Kidney tubule cell (primary cell): ENCODE results near the gene GPR150.

Experiments
- DNase-seq: peaks from one replicate; pipeline ENCODE4 v3.0.0-alpha.2; 2018; ENCODE audit warnings: low spot score

The GPR150 gene

DNA sequence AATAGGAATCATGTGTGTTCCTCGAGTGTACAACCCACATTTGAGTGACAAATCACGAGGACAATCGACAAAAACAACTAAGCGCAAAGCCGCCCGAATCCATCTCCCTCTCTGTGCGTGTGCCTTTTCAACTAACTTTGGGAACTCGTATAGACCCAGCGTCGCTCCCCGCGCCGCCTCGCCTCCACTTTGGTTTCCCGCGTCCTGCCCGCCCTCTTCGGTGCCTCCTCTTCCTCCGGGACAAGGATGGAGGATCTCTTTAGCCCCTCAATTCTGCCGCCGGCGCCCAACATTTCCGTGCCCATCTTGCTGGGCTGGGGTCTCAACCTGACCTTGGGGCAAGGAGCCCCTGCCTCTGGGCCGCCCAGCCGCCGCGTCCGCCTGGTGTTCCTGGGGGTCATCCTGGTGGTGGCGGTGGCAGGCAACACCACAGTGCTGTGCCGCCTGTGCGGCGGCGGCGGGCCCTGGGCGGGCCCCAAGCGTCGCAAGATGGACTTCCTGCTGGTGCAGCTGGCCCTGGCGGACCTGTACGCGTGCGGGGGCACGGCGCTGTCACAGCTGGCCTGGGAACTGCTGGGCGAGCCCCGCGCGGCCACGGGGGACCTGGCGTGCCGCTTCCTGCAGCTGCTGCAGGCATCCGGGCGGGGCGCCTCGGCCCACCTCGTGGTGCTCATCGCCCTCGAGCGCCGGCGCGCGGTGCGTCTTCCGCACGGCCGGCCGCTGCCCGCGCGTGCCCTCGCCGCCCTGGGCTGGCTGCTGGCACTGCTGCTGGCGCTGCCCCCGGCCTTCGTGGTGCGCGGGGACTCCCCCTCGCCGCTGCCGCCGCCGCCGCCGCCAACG is at the start of gene GPR150:
TSS of gene GPR150 (plus strand) at position 58 of the 840 bp plus-strand sequence. CDS start at position 247, 189 bp downstream.
- DNase-seq = peak; percentile 60

DNA sequence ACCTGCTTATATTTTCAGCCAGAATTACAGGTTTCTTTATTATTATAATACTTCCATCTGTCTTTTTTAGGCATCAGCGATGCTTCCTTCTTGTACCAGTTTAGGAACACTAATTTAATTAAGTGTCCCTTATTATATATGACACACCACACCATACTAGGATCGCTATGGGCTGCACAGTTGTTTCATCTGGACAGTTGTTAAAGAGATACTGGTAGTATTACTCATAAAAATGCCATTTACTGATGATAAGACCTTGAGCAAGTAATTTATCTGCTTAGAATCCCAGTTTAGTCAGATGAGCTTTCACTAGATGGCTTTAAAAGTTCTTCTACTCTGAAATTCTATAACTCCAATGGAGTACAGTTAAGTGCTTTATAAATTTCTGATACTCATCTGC is 47.9 kb upstream of the GPR150 start:
- no peak for DNase-seq

DNA sequence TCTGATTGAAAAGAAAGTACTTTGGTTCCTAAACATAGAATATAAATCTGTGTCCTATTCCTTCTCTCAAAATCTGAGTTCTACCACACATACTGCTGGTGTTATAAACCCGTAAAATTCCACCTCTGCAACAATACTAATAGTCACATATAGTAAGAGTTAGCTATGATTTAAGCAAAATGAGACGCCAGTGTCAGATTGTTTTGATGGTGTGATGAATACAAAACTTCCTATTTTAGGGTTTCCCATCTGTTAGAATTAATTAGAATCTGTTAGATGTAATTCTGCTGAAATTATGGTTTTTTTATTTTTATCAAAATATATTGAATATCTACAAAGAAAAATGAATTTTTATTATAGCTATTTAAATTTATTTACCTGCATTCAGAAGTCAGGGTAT is 38.3 kb upstream of the GPR150 start:
- DNase-seq = no peak

DNA sequence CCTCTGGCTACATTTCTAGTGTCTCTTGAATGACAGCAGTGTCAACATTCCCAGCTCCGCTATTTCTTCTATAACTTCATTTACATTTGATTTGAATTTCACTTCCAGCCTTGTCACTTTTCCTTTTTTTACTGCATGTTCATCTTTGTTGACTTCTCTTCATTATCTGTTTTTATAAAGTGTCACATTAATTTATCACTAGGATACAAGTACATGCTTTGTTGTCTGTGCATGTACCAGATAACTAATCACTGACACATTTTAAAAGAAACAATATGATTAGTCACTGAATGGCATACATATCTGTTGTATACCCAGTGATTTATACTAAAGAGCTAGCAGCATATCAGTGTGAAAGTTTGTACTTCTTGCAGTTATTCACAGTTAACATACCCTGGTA is 35.9 kb upstream of the GPR150 start:
- no peak for DNase-seq

- DNase-seq = no peak
These were observed 29.0 kb upstream of the GPR150 start for GRCh38 chr5:95590880-95591279.

DNA sequence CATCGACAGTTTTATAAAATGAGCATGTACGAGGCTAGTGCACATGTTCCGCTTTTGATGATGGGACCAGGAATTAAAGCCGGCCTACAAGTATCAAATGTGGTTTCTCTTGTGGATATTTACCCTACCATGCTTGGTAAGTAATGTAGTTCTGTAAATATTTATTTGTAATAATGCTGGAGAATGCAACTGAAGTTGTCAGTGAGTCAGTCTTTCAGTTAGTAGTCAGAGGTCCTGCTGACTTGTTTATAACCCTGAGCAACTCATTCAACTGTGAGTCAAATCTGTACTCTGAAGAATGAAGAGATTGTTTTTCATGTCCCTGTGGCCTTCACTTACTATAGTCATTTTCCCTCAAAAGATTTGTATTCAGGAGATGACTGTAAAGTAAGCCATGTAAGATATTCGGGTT is 28.4 kb upstream of the GPR150 start:
- peak; percentile 70 for DNase-seq

- no peak for DNase-seq
These were observed 24.5 kb upstream of the GPR150 start for GRCh38 chr5:95595289-95595931.

DNA sequence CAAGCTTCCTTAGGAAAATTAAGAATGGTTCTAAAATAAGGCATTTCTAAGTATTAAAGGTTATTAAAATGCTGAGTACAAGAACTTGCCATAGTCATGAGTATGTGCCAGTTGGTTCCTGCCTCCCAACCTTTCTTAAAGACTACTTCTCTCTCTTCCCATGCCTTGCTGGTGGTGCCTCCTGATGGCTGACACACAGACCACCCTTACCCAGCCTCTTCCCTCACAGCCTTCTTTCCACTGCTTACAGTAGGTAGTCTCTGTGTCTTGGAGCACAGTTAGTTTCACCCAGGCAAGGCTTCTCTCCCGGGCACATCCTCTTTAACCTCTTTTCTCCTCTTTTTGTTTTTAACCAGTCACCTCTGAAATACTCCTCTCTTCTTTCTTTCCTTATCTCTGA is 20.6 kb upstream of the GPR150 start:
- no peak for DNase-seq

- DNase-seq = no peak
These were observed 19.3 kb upstream of the GPR150 start for GRCh38 chr5:95600557-95600956.

DNA sequence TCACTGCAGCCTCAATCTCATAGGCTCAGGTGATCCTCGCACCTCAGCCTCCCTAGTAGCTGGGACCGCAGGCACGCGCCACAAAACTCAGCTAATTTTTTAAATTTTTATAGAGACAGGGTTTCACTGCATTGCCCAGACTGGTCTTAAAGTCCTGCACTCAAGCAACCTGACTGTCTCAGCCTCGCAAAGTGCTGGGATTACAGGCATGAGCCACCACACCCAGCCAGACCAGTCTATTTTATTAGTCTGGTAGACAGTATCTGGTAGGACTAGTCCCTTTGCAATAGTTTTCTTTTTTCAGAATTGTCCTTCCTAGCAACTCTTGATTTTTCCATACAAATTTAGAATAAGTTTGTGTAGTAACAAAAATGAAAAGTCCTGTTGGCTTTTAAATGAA is 14.1 kb upstream of the GPR150 start:
- DNase-seq = no peak

DNA sequence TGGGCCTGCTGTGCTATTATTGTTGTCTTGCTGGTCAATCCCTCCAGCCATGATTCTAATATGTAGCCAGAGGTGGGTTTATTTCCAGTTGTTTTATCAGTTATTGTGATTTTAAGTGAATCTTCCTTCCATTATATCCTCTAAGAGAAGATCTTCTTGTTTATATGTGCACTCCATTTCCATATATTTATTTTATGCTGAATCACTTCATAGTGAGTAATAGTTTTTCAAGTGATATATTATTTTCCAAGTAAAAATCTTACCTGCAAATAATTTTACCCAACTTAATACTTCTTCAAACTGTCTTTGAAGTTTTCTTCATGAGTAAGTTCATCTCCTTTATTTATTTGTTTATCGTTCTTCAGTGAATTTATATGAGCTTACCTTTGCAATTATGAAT is 13.5 kb upstream of the GPR150 start:
- DNase-seq = no peak

DNA sequence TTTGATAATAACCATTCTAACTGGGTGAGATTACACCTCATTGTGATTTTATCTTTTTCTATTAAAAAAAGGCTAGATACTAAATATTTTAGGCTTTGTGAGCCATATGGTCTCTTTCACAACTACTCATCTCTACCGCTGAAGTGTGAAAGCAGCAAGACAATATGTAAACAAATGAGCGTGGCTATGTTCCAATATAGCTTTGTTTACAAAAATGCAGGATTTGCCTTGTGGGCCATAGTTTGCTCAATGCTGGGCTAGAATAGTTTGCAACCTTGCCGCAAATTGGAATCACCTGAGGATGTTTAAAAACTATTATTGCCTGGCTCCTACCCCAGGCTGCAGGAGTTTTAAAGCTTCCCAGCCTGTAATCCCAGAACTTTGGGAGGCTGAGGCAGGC is 10.2 kb upstream of the GPR150 start:
- DNase-seq = no peak

- DNase-seq = no peak
These were observed 9.3 kb upstream of the GPR150 start for GRCh38 chr5:95610546-95610945.

- DNase-seq = no peak
These were observed 8.5 kb upstream of the GPR150 start for GRCh38 chr5:95611396-95611795.

- DNase-seq = no peak
These were observed 6.4 kb upstream of the GPR150 start for GRCh38 chr5:95613514-95613913.

GRCh38 chr5:95615164-95615467 is 4.8 kb upstream of the GPR150 start:
- DNase-seq = no peak

GRCh38 chr5:95617057-95617456 is 2.8 kb upstream of the GPR150 start:
- no peak for DNase-seq

DNA sequence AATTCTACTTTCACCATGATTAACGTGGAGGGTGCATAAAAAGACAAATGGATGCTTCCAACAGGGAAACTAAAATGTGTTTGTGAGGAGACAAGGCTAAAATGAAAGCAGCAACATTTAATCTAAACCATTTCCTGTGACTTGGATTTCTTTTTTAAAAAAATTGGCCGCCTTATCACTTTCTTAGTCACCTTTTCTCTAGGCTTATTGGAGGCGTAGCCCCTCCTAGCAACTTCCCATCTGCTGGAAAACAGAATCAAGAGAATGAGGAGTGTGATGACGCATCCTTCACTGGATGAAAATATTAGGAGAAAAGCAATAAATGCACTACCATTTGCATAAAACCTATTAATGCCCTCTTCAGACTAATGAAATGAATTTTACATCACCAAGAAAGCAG is 791 bp upstream of the GPR150 start:
- DNase-seq = no peak

GRCh38 chr5:95619514-95620029 is 315 bp upstream of the GPR150 start:
- DNase-seq = no peak

DNA sequence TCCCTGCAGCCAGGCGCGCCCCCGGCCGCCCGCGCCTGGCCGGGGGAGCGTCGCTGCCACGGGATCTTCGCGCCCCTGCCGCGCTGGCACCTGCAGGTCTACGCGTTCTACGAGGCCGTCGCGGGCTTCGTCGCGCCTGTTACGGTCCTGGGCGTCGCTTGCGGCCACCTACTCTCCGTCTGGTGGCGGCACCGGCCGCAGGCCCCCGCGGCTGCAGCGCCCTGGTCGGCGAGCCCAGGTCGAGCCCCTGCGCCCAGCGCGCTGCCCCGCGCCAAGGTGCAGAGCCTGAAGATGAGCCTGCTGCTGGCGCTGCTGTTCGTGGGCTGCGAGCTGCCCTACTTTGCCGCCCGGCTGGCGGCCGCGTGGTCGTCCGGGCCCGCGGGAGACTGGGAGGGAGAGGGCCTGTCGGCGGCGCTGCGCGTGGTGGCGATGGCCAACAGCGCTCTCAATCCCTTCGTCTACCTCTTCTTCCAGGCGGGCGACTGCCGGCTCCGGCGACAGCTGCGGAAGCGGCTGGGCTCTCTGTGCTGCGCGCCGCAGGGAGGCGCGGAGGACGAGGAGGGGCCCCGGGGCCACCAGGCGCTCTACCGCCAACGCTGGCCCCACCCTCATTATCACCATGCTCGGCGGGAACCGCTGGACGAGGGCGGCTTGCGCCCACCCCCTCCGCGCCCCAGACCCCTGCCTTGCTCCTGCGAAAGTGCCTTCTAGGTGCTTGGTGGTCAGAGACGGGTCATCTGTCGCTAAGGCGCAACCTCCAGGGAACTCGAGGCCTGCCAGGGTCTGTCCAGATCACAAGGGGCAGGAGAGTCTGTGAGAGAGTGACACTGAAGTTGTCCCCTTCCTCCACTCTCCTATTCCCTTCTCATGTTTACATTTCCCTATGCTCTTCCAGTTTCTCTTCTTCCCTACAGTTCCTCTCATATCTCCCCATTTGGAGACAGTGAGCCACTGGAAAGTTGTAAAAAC is 1.3 kb downstream of the GPR150 start:
- peak; percentile 39 for DNase-seq

DNA sequence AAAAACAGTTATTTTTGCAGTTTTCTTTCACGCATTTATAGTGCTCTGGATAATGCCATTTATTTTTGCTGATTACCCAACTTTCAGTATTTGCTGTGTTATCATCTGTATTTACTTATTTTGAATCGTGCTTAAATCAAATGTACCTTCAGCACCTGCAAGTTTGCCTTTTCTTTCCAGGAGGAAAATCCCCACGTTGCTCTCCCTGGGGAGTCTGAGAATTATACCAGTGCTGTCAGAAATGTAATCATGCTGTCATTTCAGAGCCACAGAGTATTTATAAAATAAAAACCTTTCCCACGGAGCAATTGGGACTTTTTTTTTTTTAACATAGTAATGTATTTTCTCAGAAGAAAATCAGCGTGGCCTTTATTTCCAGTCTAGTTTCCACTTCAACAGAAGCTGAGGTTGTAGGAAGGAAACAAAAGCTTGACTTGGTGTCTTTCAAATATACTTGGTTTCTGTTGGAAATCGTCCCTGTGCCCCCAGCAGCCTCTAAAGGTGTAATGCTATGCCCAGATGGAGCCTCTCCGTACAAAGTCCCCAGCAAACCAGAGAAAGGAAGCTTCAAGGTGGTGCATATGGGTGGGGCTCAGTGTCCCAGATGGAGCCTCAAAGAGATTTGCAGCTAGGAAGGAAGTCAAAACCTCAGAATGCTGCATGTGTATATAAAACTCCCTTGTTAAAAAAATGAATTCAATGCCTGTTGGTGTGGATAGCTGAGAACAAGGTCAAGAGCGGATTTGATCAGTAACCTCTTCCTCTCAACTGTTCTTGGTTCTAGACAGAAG is 2.1 kb downstream of the GPR150 start:
- DNase-seq = no peak

- DNase-seq = no peak
These were observed 3.8 kb downstream of the GPR150 start for GRCh38 chr5:95623706-95624105.
